HEK293T (cell line): ENCODE data around the gene FAM193A.

Experiments used
- CTCF ChIA-PET: fragments of 350-600 bp; formaldehyde crosslinking; extraction: SDS; loops from one replicate; lab custom pipeline; 2021; ENCODE audit warnings: antibody characterized with exemption, inconsistent platforms; lab: Yijun Ruan, JAX
- POLR2A ChIA-PET: fragments of 350-600 bp; formaldehyde crosslinking; extraction: SDS; loops from one replicate; lab custom pipeline; 2020; ENCODE audit warnings: antibody characterized with exemption, inconsistent platforms; lab: Yijun Ruan, JAX
- DNase-seq: peaks from one replicate; pipeline ENCODE4 v3.0.0; 2012; ENCODE audit warnings: mixed read lengths; ENCODE audit errors: extremely low spot score
- ARNT ChIP-seq: fragments of 450-650 bp; IDR thresholded peaks from 2 replicates; pipeline ENCODE4 v1.6.1; 2017; ENCODE audit warnings: mild to moderate bottlenecking
- BHLHE40 ChIP-seq: fragments of 450-650 bp; IDR thresholded peaks from 2 replicates; pipeline ENCODE4 v1.6.1; 2016; ENCODE audit warnings: mild to moderate bottlenecking, moderate library complexity, borderline replicate concordance
- CTBP1 ChIP-seq: fragments of 450-650 bp; IDR thresholded peaks from 2 replicates; pipeline ENCODE4 v1.6.1; 2016; ENCODE audit warnings: borderline replicate concordance
- ELF4 ChIP-seq: fragments of 450-650 bp; IDR thresholded peaks from 2 replicates; pipeline ENCODE4 v1.6.1; 2017; ENCODE audit warnings: antibody characterized with exemption
- FOXA1 ChIP-seq: fragments of 450-650 bp; IDR thresholded peaks from 2 replicates; pipeline ENCODE4 v1.6.1; 2016; ENCODE audit warnings: mild to moderate bottlenecking
- FOXK2 ChIP-seq: fragments of 450-650 bp; IDR thresholded peaks from 2 replicates; pipeline ENCODE4 v1.6.1; 2016; ENCODE audit warnings: mild to moderate bottlenecking
- FOXM1 ChIP-seq: fragments of 450-650 bp; IDR thresholded peaks from 2 replicates; pipeline ENCODE4 v1.6.1; 2017; ENCODE audit warnings: mild to moderate bottlenecking, borderline replicate concordance
- HDGF ChIP-seq: fragments of 450-650 bp; IDR thresholded peaks from 2 replicates; pipeline ENCODE4 v1.6.1; 2017; ENCODE audit warnings: antibody characterized with exemption, borderline replicate concordance
- L3MBTL2 ChIP-seq: fragments of 450-650 bp; conservative IDR thresholded peaks from 2 replicates; pipeline ENCODE4 v1.6.1; 2016; ENCODE audit warnings: mild to moderate bottlenecking
- LEF1 ChIP-seq: fragments of 450-650 bp; IDR thresholded peaks from 2 replicates; pipeline ENCODE4 v1.6.1; 2017; ENCODE audit warnings: mild to moderate bottlenecking, borderline replicate concordance
- NFRKB ChIP-seq: fragments of 450-650 bp; IDR thresholded peaks from 2 replicates; pipeline ENCODE4 v1.6.1; 2016; ENCODE audit warnings: mild to moderate bottlenecking, moderate library complexity
- PKNOX1 ChIP-seq: fragments of 450-650 bp; IDR thresholded peaks from 2 replicates; pipeline ENCODE4 v1.6.1; 2016
- SP1 ChIP-seq: fragments of 450-650 bp; IDR thresholded peaks from 2 replicates; pipeline ENCODE4 v1.6.1; 2017
- SUZ12 ChIP-seq: fragments of 450-650 bp; IDR thresholded peaks from 2 replicates; pipeline ENCODE4 v1.6.1; 2016; ENCODE audit warnings: mild to moderate bottlenecking
- TARDBP ChIP-seq: fragments of 450-650 bp; IDR thresholded peaks from 2 replicates; pipeline ENCODE4 v1.6.1; 2016
- ZNF384 ChIP-seq: fragments of 450-650 bp; IDR thresholded peaks from 2 replicates; pipeline ENCODE4 v1.6.1; 2016

Gene FAM193A

GRCh38 chr4:2651998-2652397 is 115.6 kb downstream of the FAM193A start:
- no peak for TF ChIP-seq SP1
- TF ChIP-seq CTBP1 = no peak
- TF ChIP-seq ZNF384 = no peak
- no peak for TF ChIP-seq TARDBP
- no peak for TF ChIP-seq PKNOX1
- TF ChIP-seq FOXM1 = no peak
- TF ChIP-seq HDGF = no peak
- TF ChIP-seq BHLHE40 = no peak
- no peak for TF ChIP-seq SUZ12
- no peak for DNase-seq
- ChIA-PET POLR2A (no interaction called here), CTCF (no interaction called here)

GRCh38 chr4:2652415-2653160 is 116.1 kb downstream of the FAM193A start:
- no peak for DNase-seq
- CTCF ChIA-PET = no interaction called here

GRCh38 chr4:2660596-2661211 is 124.3 kb downstream of the FAM193A start:
- POLR2A ChIA-PET = no interaction called here
- CTCF ChIA-PET = no interaction called here
- TF ChIP-seq PKNOX1 = no peak
- no peak for TF ChIP-seq CTBP1
- TF ChIP-seq L3MBTL2 = no peak
- no peak for TF ChIP-seq LEF1
- no peak for TF ChIP-seq ZNF384
- TF ChIP-seq NFRKB = no peak
- no peak for TF ChIP-seq TARDBP
- TF ChIP-seq SP1 = no peak
- no peak for TF ChIP-seq FOXM1
- TF ChIP-seq ELF4 = no peak
- no peak for TF ChIP-seq BHLHE40
- TF ChIP-seq SUZ12 = no peak
- TF ChIP-seq HDGF = no peak
- no peak for TF ChIP-seq FOXA1
- TF ChIP-seq ARNT = no peak
- TF ChIP-seq FOXK2 = no peak
- DNase-seq = no peak

More at GRCh38 chr4:2652415-2653160, 116.1 kb downstream of the FAM193A start:
- no peak for TF ChIP-seq HDGF
- TF ChIP-seq FOXA1 = no peak
- no peak for TF ChIP-seq ARNT
- TF ChIP-seq ELF4 = no peak
- no peak for TF ChIP-seq L3MBTL2
- POLR2A ChIA-PET = no interaction called here

DNA sequence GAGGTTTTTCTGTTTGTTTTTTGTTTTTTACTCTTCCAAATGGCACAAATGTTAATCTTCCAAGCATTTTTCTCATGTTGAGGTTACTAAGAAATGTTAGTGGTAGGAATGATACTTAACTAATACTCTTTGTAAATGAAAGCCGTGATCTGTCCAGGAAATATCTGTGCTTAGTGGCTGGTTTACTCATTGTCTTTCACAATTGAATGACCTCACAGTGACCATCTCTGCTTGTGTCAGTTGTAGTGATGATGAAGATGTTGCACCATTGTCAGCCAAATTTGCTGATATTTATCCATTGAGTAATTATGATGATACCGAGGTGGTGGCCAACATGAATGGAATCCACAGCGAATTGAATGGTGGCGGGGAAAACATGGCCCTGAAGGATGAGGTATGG is 126.2 kb downstream of the FAM193A start:
- ChIA-PET POLR2A (no interaction called here), CTCF (no interaction called here)
- no peak for DNase-seq
- no peak for TF ChIP-seq ARNT
- TF ChIP-seq FOXA1 = no peak
- no peak for TF ChIP-seq ZNF384
- TF ChIP-seq BHLHE40 = no peak
- TF ChIP-seq SUZ12 = no peak
- no peak for TF ChIP-seq SP1
- no peak for TF ChIP-seq TARDBP
- TF ChIP-seq PKNOX1 = no peak
- TF ChIP-seq CTBP1 = no peak
- no peak for TF ChIP-seq LEF1

- CTCF ChIA-PET = no interaction called here
- TF ChIP-seq ZNF384 (no peak), ARNT (no peak), CTBP1 (no peak), NFRKB (no peak), HDGF (no peak), SUZ12 (no peak), FOXA1 (no peak), FOXK2 (no peak), TARDBP (no peak), L3MBTL2 (no peak), LEF1 (no peak)
- POLR2A ChIA-PET = no interaction called here
- DNase-seq = no peak
These were observed 126.8 kb downstream of the FAM193A start for GRCh38 chr4:2663275-2663674.

DNA sequence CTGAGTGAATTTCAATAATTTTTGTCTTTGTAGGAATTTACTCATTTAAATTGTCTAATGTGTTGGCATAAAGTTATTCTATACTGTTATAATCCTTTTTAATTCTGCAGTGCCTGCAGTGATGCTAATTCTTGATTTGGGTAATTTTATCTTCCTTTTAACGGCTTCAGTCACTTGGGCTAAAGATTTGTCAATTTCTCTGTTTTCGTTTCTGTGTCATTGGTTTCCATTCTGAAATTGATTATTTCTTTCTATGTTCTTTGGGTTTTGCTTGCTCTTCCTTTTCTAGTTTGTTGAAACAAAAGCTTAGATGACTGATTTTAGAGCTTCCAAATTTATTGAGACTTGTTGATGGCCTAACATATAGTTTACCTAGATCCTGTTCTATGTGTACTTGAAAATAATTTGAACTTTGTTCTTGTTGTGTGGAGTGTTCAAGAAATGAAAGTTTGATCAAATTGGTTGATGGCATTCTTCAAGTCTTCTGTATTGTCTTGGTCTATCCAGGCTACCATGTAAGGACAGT is 130.3 kb downstream of the FAM193A start:
- CTCF ChIA-PET = interaction anchor here (0.6 kb wide), 1 partner anchor 752 kb away, joined by 4 read pairs; no protein-coding TSS in a partner anchor
- POLR2A ChIA-PET = no interaction called here
- DNase-seq = no peak
- TF ChIP-seq NFRKB = no peak
- TF ChIP-seq ZNF384 = no peak
- TF ChIP-seq CTBP1 = no peak
- TF ChIP-seq SP1 = no peak
- no peak for TF ChIP-seq FOXK2
- no peak for TF ChIP-seq BHLHE40
- TF ChIP-seq LEF1 = no peak
- TF ChIP-seq FOXM1 = no peak
- no peak for TF ChIP-seq FOXA1
- TF ChIP-seq SUZ12 = no peak
- no peak for TF ChIP-seq ARNT
- no peak for TF ChIP-seq HDGF
- no peak for TF ChIP-seq PKNOX1
